H9 (cell line): ENCODE data around the gene ZC3H10. TPM values are rescaled to one million over a fixed set of nuclear protein-coding genes. Genes with fewer than 3 reads are reported as not detected.

ENCODE experiments used
- DNase-seq: peaks from one replicate; pipeline ENCODE4 v3.0.0-alpha.2; 2017
- H2AFZ ChIP-seq: one replicate; pipeline ENCODE4 v1.6.1; 2013; ENCODE audit warnings: mild to moderate bottlenecking, low read length, control low read depth, moderate library complexity
- H2AK5ac ChIP-seq: 2 replicates; pipeline ENCODE4 v1.6.1; 2013; ENCODE audit warnings: low read length, control low read depth, mixed read lengths; ENCODE audit not compliant: insufficient read length
- H2BK120ac ChIP-seq: one replicate; pipeline ENCODE4 v1.6.1; 2013; ENCODE audit warnings: low read depth, mild to moderate bottlenecking, low read length, control low read depth, inconsistent platforms; ENCODE audit not compliant: poor library complexity, severe bottlenecking
- H2BK12ac ChIP-seq: 2 replicates; pipeline ENCODE4 v1.6.1; 2013; ENCODE audit warnings: low read length, control low read depth, mixed read lengths, low read depth; ENCODE audit not compliant: insufficient read length
- H2BK15ac ChIP-seq: 2 replicates; pipeline ENCODE4 v1.6.1; 2013; ENCODE audit warnings: low read depth, low read length, control low read depth
- H2BK20ac ChIP-seq: one replicate; pipeline ENCODE4 v1.6.1; 2013; ENCODE audit warnings: low read depth, mild to moderate bottlenecking, low read length, control low read depth, inconsistent platforms; ENCODE audit not compliant: poor library complexity, severe bottlenecking
- H2BK5ac ChIP-seq: 2 replicates; pipeline ENCODE4 v1.6.1; 2013; ENCODE audit warnings: low read length, control low read depth, mixed read lengths; ENCODE audit not compliant: insufficient read length
- H3K14ac ChIP-seq: 2 replicates; pipeline ENCODE4 v1.6.1; 2013; ENCODE audit warnings: low read length, control low read depth; ENCODE audit not compliant: insufficient read depth
- H3K18ac ChIP-seq: 2 replicates; pipeline ENCODE4 v1.6.1; 2013; ENCODE audit warnings: low read depth, mild to moderate bottlenecking, mixed read lengths, low read length, control low read depth; ENCODE audit not compliant: insufficient read length
- H3K23ac ChIP-seq: 2 replicates; pipeline ENCODE4 v1.6.1; 2013; ENCODE audit warnings: low read length, control low read depth, mixed read lengths, low read depth; ENCODE audit not compliant: insufficient read length
- H3K23me2 ChIP-seq: 2 replicates; pipeline ENCODE4 v1.6.1; 2013; ENCODE audit warnings: low read depth, mild to moderate bottlenecking, mixed read lengths, low read length, control low read depth; ENCODE audit not compliant: insufficient read length, poor library complexity, severe bottlenecking
- H3K27ac ChIP-seq: 2 replicates; pipeline ENCODE4 v1.5.1; 2013; ENCODE audit warnings: low read length, control low read depth, mixed read lengths, low read depth; ENCODE audit not compliant: insufficient read length
- H3K27me3 ChIP-seq: 2 replicates; pipeline ENCODE4 v1.6.1; 2013; ENCODE audit warnings: low read length, control low read depth, inconsistent platforms; ENCODE audit not compliant: insufficient read depth
- H3K4ac ChIP-seq: 2 replicates; pipeline ENCODE4 v1.6.1; 2013; ENCODE audit warnings: low read depth, mild to moderate bottlenecking, control low read depth, inconsistent platforms, low read length, moderate library complexity
- H3K4me1 ChIP-seq: 2 replicates; pipeline ENCODE4 v1.6.1; 2013; ENCODE audit warnings: low read length, control low read depth, inconsistent platforms; ENCODE audit not compliant: insufficient read depth
- H3K4me2 ChIP-seq: 2 replicates; pipeline ENCODE4 v1.6.1; 2013; ENCODE audit warnings: low read length, control low read depth, mixed read lengths; ENCODE audit not compliant: insufficient read length, insufficient read depth
- H3K56ac ChIP-seq: 2 replicates; pipeline ENCODE4 v1.6.1; 2013; ENCODE audit warnings: low read depth, mild to moderate bottlenecking, mixed read lengths, low read length, control low read depth; ENCODE audit not compliant: insufficient read length
- H3K79me1 ChIP-seq: 2 replicates; pipeline ENCODE4 v1.6.1; 2013; ENCODE audit warnings: low read depth, mild to moderate bottlenecking, moderate library complexity, low read length, control low read depth, inconsistent platforms; ENCODE audit not compliant: insufficient read depth, poor library complexity, severe bottlenecking
- H3K79me2 ChIP-seq: 2 replicates; pipeline ENCODE4 v1.6.1; 2013; ENCODE audit warnings: low read length, control low read depth, inconsistent platforms; ENCODE audit not compliant: insufficient read depth
- H3K9ac ChIP-seq: 2 replicates; pipeline ENCODE4 v1.6.1; 2013; ENCODE audit warnings: low read length, control low read depth, mixed read lengths; ENCODE audit not compliant: insufficient read length; ENCODE audit errors: extremely low read depth
- H3K9me3 ChIP-seq: one replicate; pipeline ENCODE4 v1.6.1; 2013; ENCODE audit warnings: low read depth, low read length, inconsistent platforms; ENCODE audit not compliant: control insufficient read depth
- H3T11ph ChIP-seq: one replicate; pipeline ENCODE4 v1.6.1; 2013; ENCODE audit warnings: mild to moderate bottlenecking, low read length, control low read depth, inconsistent platforms
- H4K20me1 ChIP-seq: one replicate; pipeline ENCODE4 v1.6.1; 2013; ENCODE audit not compliant: control insufficient read depth, insufficient read length, insufficient read depth
- H4K5ac ChIP-seq: 2 replicates; pipeline ENCODE4 v1.6.1; 2013; ENCODE audit warnings: low read depth, mild to moderate bottlenecking, mixed read lengths, low read length, control low read depth; ENCODE audit not compliant: insufficient read length
- H4K8ac ChIP-seq: replicated peaks from 2 replicates; pipeline ENCODE4 v1.6.1; 2013; ENCODE audit warnings: low read length, control low read depth, mixed read lengths, low read depth; ENCODE audit not compliant: insufficient read length
- H4K91ac ChIP-seq: 2 replicates; pipeline ENCODE4 v1.6.1; 2013; ENCODE audit warnings: low read depth, mild to moderate bottlenecking, moderate library complexity, mixed read lengths, low read length, control low read depth; ENCODE audit not compliant: insufficient read length
- H3K27ac Mint-ChIP-seq, 3 experiments: 2 replicates in 2 of 3; 3 replicates in 1 of 3; pipeline ENCODE4 v1.8.0; 2020 to 2021; ENCODE audit warnings: mixed read lengths in 3 of 3, mild to moderate bottlenecking in 1 of 3, moderate library complexity in 1 of 3
- H3K27me3 Mint-ChIP-seq: 2 replicates; pipeline ENCODE4 v1.8.0; 2021; ENCODE audit warnings: low read depth, mild to moderate bottlenecking, moderate library complexity, mixed read lengths
- H3K36me3 Mint-ChIP-seq, 3 experiments: 2 replicates in 2 of 3; 3 replicates in 1 of 3; pipeline ENCODE4 v1.8.0; 2020 to 2021; ENCODE audit warnings: low read depth in 3 of 3, mixed read lengths in 3 of 3; ENCODE audit not compliant: insufficient read depth in 1 of 3
- H3K4me1 Mint-ChIP-seq, 2 experiments: 2 replicates each; pipeline ENCODE4 v1.8.0; 2020; ENCODE audit warnings: mixed read lengths in 2 of 2
- H3K4me3 Mint-ChIP-seq, 2 experiments: 2 replicates in 1 of 2; 3 replicates in 1 of 2; pipeline ENCODE4 v1.8.0; 2020 to 2021; ENCODE audit warnings: mild to moderate bottlenecking in 2 of 2, mixed read lengths in 2 of 2, moderate library complexity in 1 of 2
- H3K9me3 Mint-ChIP-seq, 2 experiments: 2 replicates in 1 of 2; 3 replicates in 1 of 2; pipeline ENCODE4 v1.8.0; 2020; ENCODE audit warnings: mild to moderate bottlenecking in 2 of 2, mixed read lengths in 2 of 2, moderate library complexity in 1 of 2
- WGBS: extraction: QIAGEN DNeasy Blood & Tissue Kit; methylation state at CpG from one replicate; pipeline ENCODE4 v1.1.7; 2013; ENCODE audit warnings: missing lambda C conversion rate, low lambda C conversion rate, mixed read lengths; ENCODE audit not compliant: insufficient read length; ENCODE audit errors: extremely low coverage; 5-methylcytosine and 5-hydroxymethylcytosine counted together
- total RNA-seq: library from RNA; stranded (reverse); gene quantifications from 2 replicates; pipeline ENCODE4 v1.2.1, GENCODE V29; 2021
- TF ChIP-seq, protein P1 (sequence below): fragments of 200-600 bp; sonication (generic); conservative IDR thresholded peaks from 3 replicates; pipeline ENCODE4 v1.8.0; 2021; ENCODE audit warnings: antibody characterized with exemption, mild to moderate bottlenecking

Gene ZC3H10
- total RNA-seq, 1 experiment from 2014 or later = 9.4 TPM

GRCh38 chr12:56124133-56124532 is 6.1 kb downstream of the ZC3H10 start:
- H4K20me1 ChIP-seq = no peaks in the 10 kb centered on the region
- H2AFZ ChIP-seq = no peak overlapping the region
- H3T11ph ChIP-seq = no peak overlapping the region
- H4K91ac ChIP-seq = no peak overlapping the region
- H4K8ac ChIP-seq = no peak overlapping the region
- TF ChIP-seq, protein P1, sequence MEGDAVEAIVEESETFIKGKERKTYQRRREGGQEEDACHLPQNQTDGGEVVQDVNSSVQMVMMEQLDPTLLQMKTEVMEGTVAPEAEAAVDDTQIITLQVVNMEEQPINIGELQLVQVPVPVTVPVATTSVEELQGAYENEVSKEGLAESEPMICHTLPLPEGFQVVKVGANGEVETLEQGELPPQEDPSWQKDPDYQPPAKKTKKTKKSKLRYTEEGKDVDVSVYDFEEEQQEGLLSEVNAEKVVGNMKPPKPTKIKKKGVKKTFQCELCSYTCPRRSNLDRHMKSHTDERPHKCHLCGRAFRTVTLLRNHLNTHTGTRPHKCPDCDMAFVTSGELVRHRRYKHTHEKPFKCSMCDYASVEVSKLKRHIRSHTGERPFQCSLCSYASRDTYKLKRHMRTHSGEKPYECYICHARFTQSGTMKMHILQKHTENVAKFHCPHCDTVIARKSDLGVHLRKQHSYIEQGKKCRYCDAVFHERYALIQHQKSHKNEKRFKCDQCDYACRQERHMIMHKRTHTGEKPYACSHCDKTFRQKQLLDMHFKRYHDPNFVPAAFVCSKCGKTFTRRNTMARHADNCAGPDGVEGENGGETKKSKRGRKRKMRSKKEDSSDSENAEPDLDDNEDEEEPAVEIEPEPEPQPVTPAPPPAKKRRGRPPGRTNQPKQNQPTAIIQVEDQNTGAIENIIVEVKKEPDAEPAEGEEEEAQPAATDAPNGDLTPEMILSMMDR = no peak
- peaks cover 13% of the 10 kb centered on the region for H3K23me2 ChIP-seq
- no peak overlapping the region for H3K9ac ChIP-seq
- no peak overlapping the region for H3K14ac ChIP-seq
- H3K79me1 ChIP-seq = no peaks in the 10 kb centered on the region
- H2BK12ac ChIP-seq = no peak overlapping the region
- no peak for DNase-seq
- Mint-ChIP-seq H3K4me1 (peaks cover 26 to 30% of the 10 kb centered on the region in 2 experiments), H3K36me3 (peaks cover 12 to 28% (median 21%) of the 10 kb centered on the region in 3 experiments; a peak in 6 of 7 replicates), H3K9me3 (no peaks in the 10 kb centered on the region; a peak in 1 of 5 replicates), H3K27me3 (no peaks in the 10 kb centered on the region), H3K4me3 (no peak overlapping the region), H3K27ac (peak overlapping the region in 2 of 3 experiments; percentile 24 to 37; a peak in 2 of 7 replicates)
- no CpG with 5 or more reads among the region's 4 CpGs for WGBS
- no peak overlapping the region for H3K23ac ChIP-seq
- H3K27me3 ChIP-seq = no peaks in the 10 kb centered on the region
- H2BK15ac ChIP-seq = no peak overlapping the region
- H3K79me2 ChIP-seq = no peaks in the 10 kb centered on the region
- H3K56ac ChIP-seq = no peak overlapping the region
- no peak overlapping the region for H2BK5ac ChIP-seq
- no peak overlapping the region for H3K4me2 ChIP-seq
- H3K4me1 ChIP-seq = no peaks in the 10 kb centered on the region
- H4K5ac ChIP-seq = no peak overlapping the region
- no peak overlapping the region for H2AK5ac ChIP-seq
- no peak overlapping the region for H3K27ac ChIP-seq
- no peak overlapping the region for H3K18ac ChIP-seq
- no peak overlapping the region for H2BK120ac ChIP-seq
- H2BK20ac ChIP-seq = no peak overlapping the region
- H3K4ac ChIP-seq = no peak overlapping the region
- no peaks in the 10 kb centered on the region for H3K9me3 ChIP-seq
